ENCODE results near the gene FCAMR. TPM values are rescaled to one million over a fixed set of nuclear protein-coding genes. Genes with fewer than 3 reads are reported as not detected.

FCAMR gene
- total and polyA plus RNA-seq, 2 of the 4 experiments (the other 2 are of a cell fraction), result not detected

DNA sequence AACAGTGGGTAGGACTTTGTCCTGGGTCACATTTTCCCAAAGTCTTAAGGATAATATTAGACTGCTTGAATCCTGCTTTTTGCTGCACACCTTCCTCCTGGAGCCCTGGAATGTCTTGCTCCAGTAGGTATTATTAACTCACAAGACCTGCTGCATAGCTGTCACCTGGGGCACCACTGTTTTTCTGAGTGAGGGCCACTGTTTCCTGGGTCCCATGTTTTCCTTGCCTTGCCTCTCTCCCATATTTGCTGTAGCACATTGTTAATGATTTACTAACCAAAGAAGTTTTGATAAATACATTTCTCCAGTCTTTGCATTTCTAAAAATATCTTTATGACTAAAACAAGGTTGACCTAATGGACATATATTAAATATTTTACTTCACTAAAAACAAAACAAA, 22.5 kb upstream of the FCAMR start:
- dilution Hi-C loops (cut with HindIII; ENCODE audit: low sequenced_read_pairs, unreplicated experiment) (no loop called here), in situ Hi-C loops (cut with MboI; ENCODE audit: low sequenced_read_pairs) (no loop called here), intact Hi-C loops (cut with micrococcal nuclease) (no loop called here)
- H3K27ac ChIP-seq (ENCODE audit: insufficient read depth, low read length), result no peak overlapping the region
- no peak overlapping the region for H3K9ac ChIP-seq (ENCODE audit: low read depth, low read length)
- H3K9me3 ChIP-seq (ENCODE audit: control insufficient read depth, insufficient read depth, low read length), result peaks cover 3% of the 10 kb centered on the region; the same call in 1 of the 2 replicates
- H4K20me1 ChIP-seq (ENCODE audit: insufficient read depth, low read length), result no peaks in the 10 kb centered on the region
- no peak overlapping the region for H2BK120ac ChIP-seq (ENCODE audit: low read depth, low read length)
- H3K9me1 ChIP-seq (ENCODE audit: insufficient read depth, low read length), result no peaks in the 10 kb centered on the region
- no peak overlapping the region for H2BK5ac ChIP-seq (ENCODE audit: low read depth, low read length, poor library complexity, severe bottlenecking)
- no peak overlapping the region for H4K5ac ChIP-seq (ENCODE audit: low read depth, low read length)
- no peak overlapping the region for H3K56ac ChIP-seq (ENCODE audit: extremely low read depth, insufficient read depth, low read length)
- no peak overlapping the region for H4K91ac ChIP-seq (ENCODE audit: insufficient read depth, low read depth, low read length)
- H3K79me1 ChIP-seq (ENCODE audit: low read depth in 1 of 2, low read length in 2 of 2), result no peaks in the 10 kb centered on the region
- no peak overlapping the region for H4K8ac ChIP-seq (ENCODE audit: low read depth in 2 of 2, low read length in 2 of 2)
- ATAC-seq (ENCODE audit: low read depth), result no peak
- H3K18ac ChIP-seq (ENCODE audit: low read depth, low read length), result no peak overlapping the region
- no peak for TF ChIP-seq MXI1 (IDR thresholded peaks at IDR 0.05; ENCODE audit: borderline replicate concordance, low read depth, low read length)
- no peak for TF ChIP-seq RCOR1 (IDR thresholded peaks at IDR 0.05; ENCODE audit: insufficient replicate concordance, low read length)
- no peak for TF ChIP-seq SMC3 (IDR thresholded peaks at IDR 0.05; ENCODE audit: low read depth, low read length)
- TF ChIP-seq, protein P1, sequence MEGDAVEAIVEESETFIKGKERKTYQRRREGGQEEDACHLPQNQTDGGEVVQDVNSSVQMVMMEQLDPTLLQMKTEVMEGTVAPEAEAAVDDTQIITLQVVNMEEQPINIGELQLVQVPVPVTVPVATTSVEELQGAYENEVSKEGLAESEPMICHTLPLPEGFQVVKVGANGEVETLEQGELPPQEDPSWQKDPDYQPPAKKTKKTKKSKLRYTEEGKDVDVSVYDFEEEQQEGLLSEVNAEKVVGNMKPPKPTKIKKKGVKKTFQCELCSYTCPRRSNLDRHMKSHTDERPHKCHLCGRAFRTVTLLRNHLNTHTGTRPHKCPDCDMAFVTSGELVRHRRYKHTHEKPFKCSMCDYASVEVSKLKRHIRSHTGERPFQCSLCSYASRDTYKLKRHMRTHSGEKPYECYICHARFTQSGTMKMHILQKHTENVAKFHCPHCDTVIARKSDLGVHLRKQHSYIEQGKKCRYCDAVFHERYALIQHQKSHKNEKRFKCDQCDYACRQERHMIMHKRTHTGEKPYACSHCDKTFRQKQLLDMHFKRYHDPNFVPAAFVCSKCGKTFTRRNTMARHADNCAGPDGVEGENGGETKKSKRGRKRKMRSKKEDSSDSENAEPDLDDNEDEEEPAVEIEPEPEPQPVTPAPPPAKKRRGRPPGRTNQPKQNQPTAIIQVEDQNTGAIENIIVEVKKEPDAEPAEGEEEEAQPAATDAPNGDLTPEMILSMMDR (conservative IDR thresholded peaks at IDR 0.05; ENCODE audit: low read depth, low read length), result no peak
- no peak for TF ChIP-seq BHLHE40 (IDR thresholded peaks at IDR 0.05; ENCODE audit: low read depth, low read length)
- TF ChIP-seq RAD21 (IDR thresholded peaks at IDR 0.05; ENCODE audit: low read length), result no peak
- no peak for TF ChIP-seq NFE2L2 (IDR thresholded peaks at IDR 0.05; ENCODE audit: low read depth, low read length)
- TF ChIP-seq, protein P2, sequence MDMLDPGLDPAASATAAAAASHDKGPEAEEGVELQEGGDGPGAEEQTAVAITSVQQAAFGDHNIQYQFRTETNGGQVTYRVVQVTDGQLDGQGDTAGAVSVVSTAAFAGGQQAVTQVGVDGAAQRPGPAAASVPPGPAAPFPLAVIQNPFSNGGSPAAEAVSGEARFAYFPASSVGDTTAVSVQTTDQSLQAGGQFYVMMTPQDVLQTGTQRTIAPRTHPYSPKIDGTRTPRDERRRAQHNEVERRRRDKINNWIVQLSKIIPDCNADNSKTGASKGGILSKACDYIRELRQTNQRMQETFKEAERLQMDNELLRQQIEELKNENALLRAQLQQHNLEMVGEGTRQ (IDR thresholded peaks at IDR 0.05; ENCODE audit: low read depth, low read length), result no peak
- no peak for TF ChIP-seq CEBPB (IDR thresholded peaks at IDR 0.05; ENCODE audit: low read depth, low read length)
- no peak for TF ChIP-seq MAFK (IDR thresholded peaks at IDR 0.05; ENCODE audit: low read depth, low read length)
- TF ChIP-seq CHD1 (IDR thresholded peaks at IDR 0.05; ENCODE audit: low read depth, low read length), result no peak
- TF ChIP-seq RFX5 (IDR thresholded peaks at IDR 0.05; ENCODE audit: low read depth, low read length), result no peak
- no peak for TF ChIP-seq MAZ (IDR thresholded peaks at IDR 0.05; ENCODE audit: borderline replicate concordance, low read depth, low read length)
- TF ChIP-seq, protein P3, sequence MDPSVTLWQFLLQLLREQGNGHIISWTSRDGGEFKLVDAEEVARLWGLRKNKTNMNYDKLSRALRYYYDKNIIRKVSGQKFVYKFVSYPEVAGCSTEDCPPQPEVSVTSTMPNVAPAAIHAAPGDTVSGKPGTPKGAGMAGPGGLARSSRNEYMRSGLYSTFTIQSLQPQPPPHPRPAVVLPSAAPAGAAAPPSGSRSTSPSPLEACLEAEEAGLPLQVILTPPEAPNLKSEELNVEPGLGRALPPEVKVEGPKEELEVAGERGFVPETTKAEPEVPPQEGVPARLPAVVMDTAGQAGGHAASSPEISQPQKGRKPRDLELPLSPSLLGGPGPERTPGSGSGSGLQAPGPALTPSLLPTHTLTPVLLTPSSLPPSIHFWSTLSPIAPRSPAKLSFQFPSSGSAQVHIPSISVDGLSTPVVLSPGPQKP (IDR thresholded peaks at IDR 0.05; ENCODE audit: borderline replicate concordance, low read depth, low read length), result no peak
- H2AK5ac ChIP-seq (ENCODE audit: low read depth, low read length), result no peak overlapping the region
- no peak overlapping the region for H2BK20ac ChIP-seq (ENCODE audit: low read depth, low read length)
- H2AFZ ChIP-seq (replicated peaks; ENCODE audit: low read length, poor library complexity), result no peak overlapping the region
- H3K36me3 ChIP-seq (ENCODE audit: control insufficient read depth, insufficient read depth, low read length), result no peaks in the 10 kb centered on the region
- H3K4me3 ChIP-seq (ENCODE audit: insufficient read depth, low read depth, low read length), result no peak overlapping the region
- no peak overlapping the region for H3K4me2 ChIP-seq (ENCODE audit: low read depth, low read length)
- DNase-seq, result no peak
- no peak overlapping the region for H3K4ac ChIP-seq (ENCODE audit: low read depth, low read length)
- no peak overlapping the region for H3K14ac ChIP-seq (replicated peaks; ENCODE audit: low read depth, low read length)
- H2BK15ac ChIP-seq (ENCODE audit: low read depth, low read length), result no peak overlapping the region
- no TSS peak for BruUV-seq (replicated peaks)
- CTCF ChIA-PET, result interaction anchor here (2.7 kb wide), 1 partner anchor 11 kb away, joined by 13 read pairs; no protein-coding TSS in a partner anchor
- POLR2A ChIA-PET (ENCODE audit: unreplicated experiment), result no interaction called here
- H2AK9ac ChIP-seq (replicated peaks; ENCODE audit: low read depth, low read length, poor library complexity), result no peak overlapping the region
- no peak overlapping the region for H3K23ac ChIP-seq (ENCODE audit: low read depth, low read length)
- no peaks in the 10 kb centered on the region for H3K4me1 ChIP-seq (ENCODE audit: control insufficient read depth, insufficient read depth, low read length)
- H3K27me3 ChIP-seq (ENCODE audit: control insufficient read depth, insufficient read depth, low read length), result peaks cover 30% of the 10 kb centered on the region

Measured in IMR-90 (cell line).